ENCODE results near the gene LCA5. TPM values are rescaled to one million over a fixed set of nuclear protein-coding genes. Genes with fewer than 3 reads are reported as not detected.

The LCA5 gene
- total RNA-seq, 1 donor from 2014 or later = 9.9 TPM

- Mint-ChIP-seq H3K9me3 (ENCODE audit: low read depth) (peaks cover 9% of the 10 kb centered on the region), H3K27me3 (no peaks in the 10 kb centered on the region), H3K4me1 (ENCODE audit: low read depth) (peaks cover 21% of the 10 kb centered on the region), H3K4me3 (ENCODE audit: low read depth) (no peak overlapping the region), H3K27ac (no peak overlapping the region), H3K36me3 (ENCODE audit: insufficient read depth) (peaks cover 22% of the 10 kb centered on the region)
- DNase-seq (ENCODE audit: low spot score, unreplicated experiment) = no peak
- TF ChIP-seq CTCF (IDR thresholded peaks at IDR 0.05; ENCODE audit: unreplicated experiment) = no peak
Observed at GRCh38 chr6:79524065-79524464, 13.2 kb downstream of the LCA5 start.

DNA sequence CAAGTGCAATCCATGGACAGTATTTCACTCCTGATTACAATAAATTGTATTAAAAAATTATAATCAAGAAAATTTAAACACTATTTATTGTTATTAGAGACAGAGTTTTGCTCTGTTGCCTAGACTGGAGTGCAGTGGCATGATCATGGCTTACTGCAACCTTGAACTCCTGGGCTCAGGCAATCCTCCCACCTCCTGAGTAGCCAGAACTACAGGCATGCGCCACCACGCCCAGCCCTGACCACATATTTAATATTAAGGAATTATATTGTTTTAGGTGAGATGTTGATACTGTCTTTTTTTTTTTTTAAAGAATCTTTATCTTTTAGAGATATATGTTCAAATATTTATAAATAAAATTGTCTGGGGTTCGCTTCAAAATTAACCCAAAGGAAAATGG lies 14.6 kb downstream of the LCA5 start:
- H3K36me3 Mint-ChIP-seq (ENCODE audit: insufficient read depth) = peaks cover 20% of the 10 kb centered on the region
- no peak overlapping the region for H3K27ac Mint-ChIP-seq
- H3K27me3 Mint-ChIP-seq = no peaks in the 10 kb centered on the region
- DNase-seq (ENCODE audit: low spot score, unreplicated experiment) = no peak
- H3K4me1 Mint-ChIP-seq (ENCODE audit: low read depth) = peaks cover 26% of the 10 kb centered on the region
- H3K4me3 Mint-ChIP-seq (ENCODE audit: low read depth) = no peak overlapping the region
- peaks cover 9% of the 10 kb centered on the region for H3K9me3 Mint-ChIP-seq (ENCODE audit: low read depth)
- TF ChIP-seq CTCF (IDR thresholded peaks at IDR 0.05; ENCODE audit: unreplicated experiment) = no peak

- no peak for DNase-seq (ENCODE audit: low spot score, unreplicated experiment)
- Mint-ChIP-seq H3K4me1 (ENCODE audit: low read depth) (peaks cover 21% of the 10 kb centered on the region), H3K9me3 (ENCODE audit: low read depth) (peaks cover 5% of the 10 kb centered on the region), H3K4me3 (ENCODE audit: low read depth) (no peak overlapping the region), H3K36me3 (ENCODE audit: insufficient read depth) (peaks cover 11% of the 10 kb centered on the region), H3K27ac (no peak overlapping the region), H3K27me3 (no peaks in the 10 kb centered on the region)
- no peak for TF ChIP-seq CTCF (IDR thresholded peaks at IDR 0.05; ENCODE audit: unreplicated experiment)
Observed at GRCh38 chr6:79520534-79520933, 16.7 kb downstream of the LCA5 start.

GRCh38 chr6:79518842-79519241 lies 18.4 kb downstream of the LCA5 start:
- peaks cover 4% of the 10 kb centered on the region for H3K9me3 Mint-ChIP-seq (ENCODE audit: low read depth)
- H3K4me1 Mint-ChIP-seq (ENCODE audit: low read depth) = peaks cover 16% of the 10 kb centered on the region
- no peak for DNase-seq (ENCODE audit: low spot score, unreplicated experiment)
- no peaks in the 10 kb centered on the region for H3K27me3 Mint-ChIP-seq
- peak overlapping the region; percentile 27 for H3K27ac Mint-ChIP-seq
- TF ChIP-seq CTCF (IDR thresholded peaks at IDR 0.05; ENCODE audit: unreplicated experiment) = no peak
- H3K36me3 Mint-ChIP-seq (ENCODE audit: insufficient read depth) = peaks cover 10% of the 10 kb centered on the region
- H3K4me3 Mint-ChIP-seq (ENCODE audit: low read depth) = no peak overlapping the region

- no peak for DNase-seq (ENCODE audit: low spot score, unreplicated experiment)
- no peak overlapping the region for H3K27ac Mint-ChIP-seq
- TF ChIP-seq CTCF (IDR thresholded peaks at IDR 0.05; ENCODE audit: unreplicated experiment) = no peak
- H3K4me3 Mint-ChIP-seq (ENCODE audit: low read depth) = no peak overlapping the region
- H3K36me3 Mint-ChIP-seq (ENCODE audit: insufficient read depth) = peaks cover 16% of the 10 kb centered on the region
- peaks cover 7% of the 10 kb centered on the region for H3K9me3 Mint-ChIP-seq (ENCODE audit: low read depth)
- H3K4me1 Mint-ChIP-seq (ENCODE audit: low read depth) = peaks cover 24% of the 10 kb centered on the region
- H3K27me3 Mint-ChIP-seq = no peaks in the 10 kb centered on the region
Observed at GRCh38 chr6:79515436-79515835, 21.8 kb downstream of the LCA5 start.
